GM19035 (cell line): ENCODE results near the gene PDE4DIP.
"Not testable (repeated sequence)": the region's sequence is repeated elsewhere in the genome, so short reads cannot be mapped to it uniquely, and the experiment has no call there.

Experiments
- ATAC-seq: cut with Tn5 transposase; IDR thresholded peaks from one replicate; pipeline ENCODE4 v1.9.1; 2021; ENCODE audit not compliant: unreplicated experiment

PDE4DIP gene

GRCh38 chr1:148969126-148969525, 124.9 kb downstream of the PDE4DIP start:
- not testable (repeated sequence) for ATAC-seq

- ATAC-seq = not testable (repeated sequence)
Measured at GRCh38 chr1:148975453-148975852, 131.2 kb downstream of the PDE4DIP start.

- not testable (repeated sequence) for ATAC-seq
Measured at GRCh38 chr1:148975866-148976537, 131.8 kb downstream of the PDE4DIP start.

GRCh38 chr1:148977785-148978184, 133.6 kb downstream of the PDE4DIP start:
- ATAC-seq = not testable (repeated sequence)

GRCh38 chr1:148989378-148989777, 145.2 kb downstream of the PDE4DIP start:
- ATAC-seq = not testable (repeated sequence)

- ATAC-seq = not testable (repeated sequence)
Measured at GRCh38 chr1:148990233-148990788, 146.1 kb downstream of the PDE4DIP start.

GRCh38 chr1:148991818-148992217, 147.6 kb downstream of the PDE4DIP start:
- not testable (repeated sequence) for ATAC-seq

- not testable (repeated sequence) for ATAC-seq
Measured at GRCh38 chr1:148992364-148992763, 148.1 kb downstream of the PDE4DIP start.

- not testable (repeated sequence) for ATAC-seq
Measured at GRCh38 chr1:148996449-148997224, 152.4 kb downstream of the PDE4DIP start.

GRCh38 chr1:148997405-148997804, 153.2 kb downstream of the PDE4DIP start:
- ATAC-seq = not testable (repeated sequence)

- ATAC-seq = not testable (repeated sequence)
Measured at GRCh38 chr1:149002664-149003063, 158.4 kb downstream of the PDE4DIP start.

- ATAC-seq = not testable (repeated sequence)
Measured at GRCh38 chr1:149008326-149008725, 164.1 kb downstream of the PDE4DIP start.

GRCh38 chr1:149008769-149009168, 164.5 kb downstream of the PDE4DIP start:
- ATAC-seq = not testable (repeated sequence)

- not testable (repeated sequence) for ATAC-seq
Measured at GRCh38 chr1:149009761-149010160, 165.5 kb downstream of the PDE4DIP start.

- not testable (repeated sequence) for ATAC-seq
Measured at GRCh38 chr1:149012599-149012998, 168.4 kb downstream of the PDE4DIP start.

- not testable (repeated sequence) for ATAC-seq
Measured at GRCh38 chr1:149013513-149013912, 169.3 kb downstream of the PDE4DIP start.

GRCh38 chr1:149015522-149015921, 171.3 kb downstream of the PDE4DIP start:
- not testable (repeated sequence) for ATAC-seq

GRCh38 chr1:149016626-149017025, 172.4 kb downstream of the PDE4DIP start:
- not testable (repeated sequence) for ATAC-seq

GRCh38 chr1:149018577-149018976, 174.3 kb downstream of the PDE4DIP start:
- ATAC-seq = not testable (repeated sequence)

GRCh38 chr1:149024327-149024726, 180.1 kb downstream of the PDE4DIP start:
- not testable (repeated sequence) for ATAC-seq

- ATAC-seq = not testable (repeated sequence)
Measured at GRCh38 chr1:149033916-149034315, 189.7 kb downstream of the PDE4DIP start.

GRCh38 chr1:149043056-149043455, 198.8 kb downstream of the PDE4DIP start:
- not testable (repeated sequence) for ATAC-seq
